A549 (cell line): ENCODE data around the gene ARHGAP31.

ENCODE experiments used
- CBX8 ChIP-seq: fragments of 200-600 bp; sonication (generic); IDR thresholded peaks from 2 replicates; pipeline ENCODE4 v1.6.1; 2016
- EP300 ChIP-seq, 2 experiments: fragments of >200 bp; sonication (Bioruptor Twin); formaldehyde crosslinking; IDR thresholded peaks; 2 replicates in 1 of 2; 3 replicates in 1 of 2; pipeline ENCODE4 v1.6.1; 2016 to 2017
- JUN ChIP-seq, 2 experiments: fragments of >200 bp; sonication (Bioruptor Twin); formaldehyde crosslinking; IDR thresholded peaks; 2 replicates in 1 of 2; 3 replicates in 1 of 2; pipeline ENCODE4 v1.6.1; 2016 to 2017
- NR3C1 ChIP-seq: fragments of >200 bp; sonication (Bioruptor Twin); formaldehyde crosslinking; IDR thresholded peaks from 3 replicates; pipeline ENCODE4 v1.6.1; 2017
- PHF8 ChIP-seq: fragments of 200-600 bp; sonication (generic); IDR thresholded peaks from 2 replicates; pipeline ENCODE4 v1.6.1; 2016; ENCODE audit warnings: low read depth, mild to moderate bottlenecking, antibody characterized with exemption, moderate library complexity, borderline replicate concordance
- POLR2A ChIP-seq: IDR thresholded peaks from 2 replicates; pipeline ENCODE4 v1.6.1; 2012; ENCODE audit warnings: mild to moderate bottlenecking, low read length
- TF ChIP-seq, protein P1 (sequence below): fragments of >200 bp; sonication (Bioruptor Twin); formaldehyde crosslinking; IDR thresholded peaks from 3 replicates; pipeline ENCODE4 v1.5.1; 2016
- TF ChIP-seq, protein P2 (sequence below): fragments of >200 bp; sonication (Bioruptor Twin); formaldehyde crosslinking; IDR thresholded peaks from 2 replicates; pipeline ENCODE4 v1.6.1; 2016
- TF ChIP-seq, protein P3 (sequence below): fragments of 250-450 bp; sonication (Bioruptor Pico); IDR thresholded peaks from 2 replicates; pipeline ENCODE4 v1.5.0; 2021; ENCODE audit warnings: mild to moderate bottlenecking, moderate library complexity, borderline replicate concordance

DNA sequence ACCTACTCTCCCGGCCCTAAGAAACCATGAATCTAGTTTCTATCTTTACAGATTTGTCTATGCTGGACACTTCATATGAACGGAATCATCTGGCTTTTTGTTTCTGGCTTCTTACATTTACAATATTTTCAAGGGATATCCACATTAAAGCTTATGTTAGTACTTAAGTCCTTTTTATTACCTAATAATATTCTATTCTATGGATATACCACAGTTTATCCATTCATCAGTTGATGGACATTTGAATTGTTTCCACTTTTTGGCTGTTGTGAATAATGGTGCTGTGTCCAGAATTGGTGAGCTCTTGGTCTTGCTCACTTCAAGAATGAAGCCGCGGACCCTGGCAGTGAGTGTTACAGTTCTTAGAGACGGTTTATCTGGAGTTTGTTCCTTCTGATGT, 42.6 kb downstream of the ARHGAP31 start:
- TF ChIP-seq, protein P1, sequence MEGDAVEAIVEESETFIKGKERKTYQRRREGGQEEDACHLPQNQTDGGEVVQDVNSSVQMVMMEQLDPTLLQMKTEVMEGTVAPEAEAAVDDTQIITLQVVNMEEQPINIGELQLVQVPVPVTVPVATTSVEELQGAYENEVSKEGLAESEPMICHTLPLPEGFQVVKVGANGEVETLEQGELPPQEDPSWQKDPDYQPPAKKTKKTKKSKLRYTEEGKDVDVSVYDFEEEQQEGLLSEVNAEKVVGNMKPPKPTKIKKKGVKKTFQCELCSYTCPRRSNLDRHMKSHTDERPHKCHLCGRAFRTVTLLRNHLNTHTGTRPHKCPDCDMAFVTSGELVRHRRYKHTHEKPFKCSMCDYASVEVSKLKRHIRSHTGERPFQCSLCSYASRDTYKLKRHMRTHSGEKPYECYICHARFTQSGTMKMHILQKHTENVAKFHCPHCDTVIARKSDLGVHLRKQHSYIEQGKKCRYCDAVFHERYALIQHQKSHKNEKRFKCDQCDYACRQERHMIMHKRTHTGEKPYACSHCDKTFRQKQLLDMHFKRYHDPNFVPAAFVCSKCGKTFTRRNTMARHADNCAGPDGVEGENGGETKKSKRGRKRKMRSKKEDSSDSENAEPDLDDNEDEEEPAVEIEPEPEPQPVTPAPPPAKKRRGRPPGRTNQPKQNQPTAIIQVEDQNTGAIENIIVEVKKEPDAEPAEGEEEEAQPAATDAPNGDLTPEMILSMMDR: no peak
- no peak for TF ChIP-seq JUN (IDR thresholded peaks at IDR 0.05)
- TF ChIP-seq PHF8: no peak
- TF ChIP-seq CBX8: no peak
- TF ChIP-seq, protein P2, sequence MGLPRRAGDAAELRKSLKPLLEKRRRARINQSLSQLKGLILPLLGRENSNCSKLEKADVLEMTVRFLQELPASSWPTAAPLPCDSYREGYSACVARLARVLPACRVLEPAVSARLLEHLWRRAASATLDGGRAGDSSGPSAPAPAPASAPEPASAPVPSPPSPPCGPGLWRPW: no peak
- TF ChIP-seq, protein P3, sequence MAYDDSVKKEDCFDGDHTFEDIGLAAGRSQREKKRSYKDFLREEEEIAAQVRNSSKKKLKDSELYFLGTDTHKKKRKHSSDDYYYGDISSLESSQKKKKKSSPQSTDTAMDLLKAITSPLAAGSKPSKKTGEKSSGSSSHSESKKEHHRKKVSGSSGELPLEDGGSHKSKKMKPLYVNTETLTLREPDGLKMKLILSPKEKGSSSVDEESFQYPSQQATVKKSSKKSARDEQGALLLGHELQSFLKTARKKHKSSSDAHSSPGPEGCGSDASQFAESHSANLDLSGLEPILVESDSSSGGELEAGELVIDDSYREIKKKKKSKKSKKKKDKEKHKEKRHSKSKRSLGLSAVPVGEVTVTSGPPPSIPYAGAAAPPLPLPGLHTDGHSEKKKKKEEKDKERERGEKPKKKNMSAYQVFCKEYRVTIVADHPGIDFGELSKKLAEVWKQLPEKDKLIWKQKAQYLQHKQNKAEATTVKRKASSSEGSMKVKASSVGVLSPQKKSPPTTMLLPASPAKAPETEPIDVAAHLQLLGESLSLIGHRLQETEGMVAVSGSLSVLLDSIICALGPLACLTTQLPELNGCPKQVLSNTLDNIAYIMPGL (CRISPR knock-in tag): no peak
- TF ChIP-seq NR3C1: no peak
- no peak for TF ChIP-seq POLR2A
- TF ChIP-seq EP300 (IDR thresholded peaks at IDR 0.05): no peak
